ENCODE results near the gene TANGO2.

TANGO2 gene

DNA sequence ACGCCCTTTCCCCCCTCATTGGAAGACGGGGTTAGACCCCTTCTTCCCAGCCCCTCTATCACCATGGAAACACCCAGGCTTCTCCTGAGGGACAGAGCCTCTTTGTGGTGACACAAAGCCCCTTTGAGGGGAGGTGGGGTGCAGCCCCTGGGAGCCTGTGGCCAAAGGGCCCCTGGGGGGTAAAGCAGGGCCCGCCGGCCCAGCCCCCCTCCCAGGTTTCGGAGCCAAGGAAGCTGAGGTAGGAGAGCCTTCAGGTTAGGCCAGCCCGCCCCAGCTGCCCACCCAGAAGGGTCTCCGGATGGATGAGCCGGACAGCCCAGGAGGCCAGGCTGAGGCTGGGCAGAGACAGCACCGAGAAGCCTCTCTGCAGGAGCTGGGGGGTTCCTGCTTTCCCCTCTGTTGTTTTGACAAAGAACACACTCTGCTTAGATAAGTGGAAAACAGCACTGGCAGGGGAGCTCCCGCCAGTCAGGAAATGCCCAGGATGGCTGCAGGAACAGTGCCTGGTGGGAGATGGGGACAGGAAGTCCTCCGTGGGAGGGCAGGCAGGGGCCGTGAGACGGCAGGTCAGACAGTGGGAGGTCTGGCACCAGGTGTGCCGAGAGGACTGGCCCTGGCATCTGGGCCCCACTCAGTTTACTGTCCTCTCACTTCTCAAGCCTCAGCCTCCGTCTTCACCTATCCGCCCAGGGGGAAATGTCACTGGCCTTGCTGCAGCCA is 22.5 kb upstream of the TANGO2 start:
- Histone ChIP-seq H3K36me3 (no peaks in the 10 kb centered on the region), H3K9me3 (no peaks in the 10 kb centered on the region), H3K4me3 (no peak overlapping the region), H3K4me1 (peaks cover 8 to 70% (median 59%) of the 10 kb centered on the region in 4 donors), H3K27ac (peak overlapping the region; percentile 5 to 51), H3K27me3 (no peaks in the 10 kb centered on the region)
- intact Hi-C loops (cut with DNase I; ENCODE audit: low total_unique reads): no loop called here
- TF ChIP-seq CTCF (IDR thresholded peaks at IDR 0.05): no peak
- peak in 1 of 2 donors; percentile 64 for DNase-seq

- intact Hi-C loops (cut with DNase I; ENCODE audit: low total_unique reads): no loop called here
Observed at GRCh38 chr22:19998991-19999820, 21.7 kb upstream of the TANGO2 start.

GRCh38 chr22:20000246-20001081 is 20.4 kb upstream of the TANGO2 start:
- H3K27me3 ChIP-seq: no peaks in the 10 kb centered on the region
- H3K4me1 ChIP-seq: peaks cover 6 to 54% (median 48%) of the 10 kb centered on the region in 4 donors
- H3K4me3 ChIP-seq: no peak overlapping the region
- H3K27ac ChIP-seq: no peak overlapping the region
- H3K36me3 ChIP-seq: no peaks in the 10 kb centered on the region
- no peaks in the 10 kb centered on the region for H3K9me3 ChIP-seq
- DNase-seq: peak in 1 of 2 donors; percentile 70
- no peak for TF ChIP-seq CTCF (IDR thresholded peaks at IDR 0.05)
- intact Hi-C loops (cut with DNase I; ENCODE audit: low total_unique reads): loop anchor here (5.0 kb wide), 1 partner anchor 363 kb away; no protein-coding TSS in a partner anchor

More at GRCh38 chr22:19998991-19999820, 21.7 kb upstream of the TANGO2 start:
- Histone ChIP-seq H3K4me3 (no peak overlapping the region), H3K4me1 (peaks cover 8 to 63% (median 52%) of the 10 kb centered on the region in 4 donors), H3K36me3 (no peaks in the 10 kb centered on the region), H3K27ac (peak overlapping the region; percentile 5 to 51), H3K27me3 (no peaks in the 10 kb centered on the region), H3K9me3 (no peaks in the 10 kb centered on the region)
- peak in 1 of 2 donors; percentile 65 for DNase-seq
- TF ChIP-seq CTCF (IDR thresholded peaks at IDR 0.05): no peak

DNA sequence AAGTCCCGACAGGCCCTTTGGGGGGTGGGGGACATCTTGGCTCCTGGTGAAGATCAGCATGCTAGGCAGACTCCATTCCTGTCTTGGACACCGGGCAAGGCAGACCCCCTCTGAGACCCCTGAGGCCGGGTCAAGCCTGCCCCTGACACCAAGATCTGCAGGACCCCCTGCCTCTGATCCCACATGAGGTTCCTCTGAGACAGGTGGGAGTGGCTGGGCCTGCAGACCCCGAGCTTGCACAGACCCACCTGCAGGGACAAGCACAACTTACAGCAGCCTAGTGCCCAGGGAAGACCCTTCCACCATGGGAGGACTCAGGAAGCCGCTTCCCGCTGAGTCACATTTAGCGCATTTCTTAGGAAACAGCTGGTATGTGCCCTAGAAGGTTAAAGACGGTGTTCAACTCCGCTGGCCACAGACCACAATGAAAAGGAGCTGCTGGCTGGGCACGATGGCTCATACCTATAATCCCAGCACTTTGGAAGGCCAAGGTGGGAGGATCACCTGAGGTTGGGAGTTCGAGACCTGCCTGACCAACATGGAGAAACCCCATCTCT is 19.8 kb upstream of the TANGO2 start:
- Histone ChIP-seq H3K4me3 (no peak overlapping the region), H3K27ac (no peak overlapping the region), H3K36me3 (no peaks in the 10 kb centered on the region), H3K4me1 (peaks cover 0 to 47% (median 41%) of the 10 kb centered on the region in 4 donors), H3K27me3 (no peaks in the 10 kb centered on the region), H3K9me3 (no peaks in the 10 kb centered on the region)
- peak in 1 of 2 donors; percentile 48 for DNase-seq
- intact Hi-C loops (cut with DNase I; ENCODE audit: low total_unique reads): loop anchor here (5.0 kb wide), 1 partner anchor 364 kb away; no protein-coding TSS in a partner anchor
- no peak for TF ChIP-seq CTCF (IDR thresholded peaks at IDR 0.05)

DNA sequence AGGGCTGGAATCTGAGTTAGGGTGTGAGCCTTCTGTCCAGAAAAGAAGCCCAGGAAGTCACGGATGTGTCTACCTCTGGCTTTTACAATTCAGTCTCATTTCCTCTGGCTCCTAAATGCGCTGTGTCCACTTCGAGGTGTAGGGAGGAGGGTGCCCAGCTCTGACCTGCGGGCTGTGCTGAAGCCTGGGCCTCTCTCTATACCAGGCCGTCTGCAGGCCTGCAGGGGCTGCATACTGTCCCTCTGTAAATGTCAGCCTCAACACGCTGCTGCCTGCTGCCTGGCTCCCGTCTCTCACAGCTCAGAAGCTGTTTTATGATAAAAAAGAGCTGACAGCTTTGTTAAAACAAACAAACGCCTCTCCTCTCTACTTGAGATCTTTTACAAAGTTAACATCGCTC is 18.8 kb upstream of the TANGO2 start:
- Histone ChIP-seq H3K4me1 (peaks cover 0 to 38% (median 31%) of the 10 kb centered on the region in 4 donors), H3K9me3 (no peaks in the 10 kb centered on the region), H3K36me3 (no peaks in the 10 kb centered on the region), H3K27me3 (no peaks in the 10 kb centered on the region), H3K4me3 (no peak overlapping the region), H3K27ac (peak overlapping the region in 1 of 2 donors; percentile 5)
- intact Hi-C loops (cut with DNase I; ENCODE audit: low total_unique reads): loop anchor here (5.0 kb wide), 1 partner anchor 365 kb away; no protein-coding TSS in a partner anchor
- peak in 1 of 2 donors; percentile 24 for DNase-seq
- no peak for TF ChIP-seq CTCF (IDR thresholded peaks at IDR 0.05)
